ENCODE measurements around the gene FRMPD2. TPM values are rescaled to one million over a fixed set of nuclear protein-coding genes. Genes with fewer than 3 reads are reported as not detected.
"Not testable (repeated sequence)": the region's sequence is repeated elsewhere in the genome, so short reads cannot be mapped to it uniquely, and the experiment has no call there.

The FRMPD2 gene
- polyA plus RNA-seq, 10 donors = 0.08 to 0.39 (median 0.18) TPM; not detected in 2

DNA sequence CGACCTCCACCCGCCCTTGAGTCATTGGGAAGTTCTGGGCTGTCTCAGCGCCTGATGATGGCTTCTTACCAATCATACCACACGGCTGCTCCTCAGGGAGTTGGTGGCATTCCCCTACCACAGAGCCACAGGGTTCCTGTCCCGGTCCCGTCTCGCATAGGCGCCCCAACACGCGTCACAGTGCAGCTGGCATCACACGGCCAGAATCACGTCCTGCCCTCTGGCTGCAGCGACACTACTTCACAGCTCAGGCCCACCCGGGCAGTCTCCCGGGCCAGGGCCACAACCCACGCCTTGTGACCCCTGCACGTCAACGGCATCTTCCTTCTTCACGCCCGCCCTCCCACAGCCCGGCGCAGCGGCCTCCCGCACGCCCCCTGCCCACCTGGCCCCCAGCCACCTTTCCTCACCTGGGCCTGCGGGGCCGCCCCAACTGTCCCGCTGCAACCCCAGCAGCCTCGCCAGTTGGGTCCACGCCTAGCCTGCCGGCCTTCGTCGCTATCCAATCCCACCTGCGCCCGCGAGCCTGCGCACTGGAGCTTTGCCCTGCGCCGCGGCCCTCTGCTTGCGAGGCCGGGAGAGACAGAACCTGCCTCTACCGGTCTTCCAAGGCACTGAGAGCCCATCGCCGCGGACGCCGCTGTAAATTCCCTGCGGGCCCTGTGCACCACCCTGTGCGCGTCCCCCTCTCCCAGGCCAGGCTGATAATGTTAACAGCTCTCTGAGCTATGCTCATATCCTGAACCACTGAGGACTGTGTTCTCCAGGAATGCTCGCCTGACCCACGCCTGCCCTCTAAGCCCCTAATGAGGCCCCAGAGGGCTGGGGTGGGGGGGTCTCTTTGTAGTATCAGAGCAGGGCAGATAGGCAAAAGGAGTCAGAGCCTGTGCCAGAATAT is 134.3 kb downstream of the FRMPD2 start:
- peak in 1 of 3 donors; percentile 15 for DNase-seq

GRCh38 chr10:48128954-48129353 is 145.5 kb downstream of the FRMPD2 start:
- DNase-seq = not testable (repeated sequence)

DNA sequence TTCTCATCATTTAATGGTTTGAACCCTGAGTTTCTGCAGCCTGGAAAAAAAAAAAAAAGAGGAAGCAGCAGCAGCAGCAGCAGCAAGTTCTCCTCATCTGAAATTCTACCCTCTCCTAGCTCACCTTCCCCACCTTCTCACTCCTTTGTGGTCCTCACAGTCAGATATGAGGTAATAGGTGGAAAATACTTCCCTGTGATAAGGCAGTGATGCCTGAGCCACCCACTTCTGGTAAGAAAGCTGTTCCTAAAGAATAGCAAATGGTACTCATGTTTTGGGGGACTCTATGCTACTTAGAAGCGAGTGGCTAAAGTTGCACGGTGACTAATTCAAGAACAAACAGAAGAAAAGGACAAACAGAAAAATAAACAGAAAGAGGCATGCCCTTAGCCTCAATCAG is 148.2 kb downstream of the FRMPD2 start:
- DNase-seq = not testable (repeated sequence)

DNA sequence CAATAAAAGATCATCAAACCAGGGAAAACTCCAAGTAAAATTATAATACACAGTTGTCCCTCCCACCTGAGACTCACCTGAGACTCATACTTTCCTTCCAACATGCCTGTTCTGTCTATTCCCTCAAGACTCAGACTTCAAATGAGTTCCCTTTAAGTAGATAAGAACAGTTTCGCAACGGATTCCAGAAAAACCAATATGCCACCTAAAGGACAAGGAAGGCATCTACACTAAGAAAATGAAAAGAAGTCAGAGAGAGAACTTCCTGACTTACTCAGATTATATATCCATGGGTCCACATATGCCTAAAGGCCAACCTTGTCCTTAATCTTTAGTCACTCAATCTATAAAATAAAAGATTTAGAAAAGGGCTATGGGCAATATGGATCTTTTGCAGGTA is 148.9 kb downstream of the FRMPD2 start:
- not testable (repeated sequence) for DNase-seq

DNA sequence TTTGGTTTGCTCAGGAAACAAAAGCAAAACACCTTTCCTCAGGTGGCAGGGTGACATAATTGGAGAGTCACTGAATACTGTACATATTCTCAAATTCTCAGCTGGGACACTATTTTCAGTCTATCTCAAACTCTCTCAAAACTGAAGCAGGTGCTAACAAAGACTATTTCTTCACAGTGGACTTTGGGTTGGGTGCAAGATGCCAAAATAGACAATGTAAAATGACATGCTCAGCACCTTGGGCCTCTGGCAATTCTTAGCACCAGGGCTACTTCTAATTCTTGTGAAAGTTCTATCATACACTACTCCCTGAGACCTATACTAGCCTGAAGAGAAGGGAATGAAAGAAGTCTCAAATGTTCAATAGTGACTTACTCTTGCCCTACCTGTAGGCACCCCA is 151.9 kb downstream of the FRMPD2 start:
- DNase-seq = not testable (repeated sequence)

DNA sequence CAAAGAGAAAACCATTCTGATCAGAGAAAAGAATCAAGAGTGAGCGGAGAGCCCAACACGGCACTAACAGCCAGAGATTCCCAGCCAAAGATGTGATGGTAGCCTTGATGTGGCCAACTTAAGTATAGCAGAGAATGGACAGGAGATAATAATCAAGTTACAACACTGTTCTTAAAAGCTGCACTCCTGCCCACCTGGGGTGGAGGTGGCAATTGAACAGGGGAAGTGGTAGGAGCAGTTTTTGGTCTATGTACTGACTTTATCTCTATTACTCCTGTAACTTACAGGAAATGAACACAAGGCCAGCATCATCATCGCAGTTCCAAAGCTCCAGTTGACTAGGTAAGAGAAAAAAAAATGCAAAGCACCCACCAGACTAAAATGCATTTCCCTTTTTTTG is 164.2 kb downstream of the FRMPD2 start:
- DNase-seq = not testable (repeated sequence)

Other genes starting within 250 kb of the FRMPD2 start
- 10 to 100 TPM; 29.7 to 49.1 (median 39.3) TPM for gene MAPK8, start 32.0 kb upstream of the FRMPD2 start, polyA plus RNA-seq (ENCODE audit: insufficient read length in 10 of 10)